SK-N-SH (cell line): Measurements from ENCODE around the gene COL17A1.

Source experiments
- EP300 ChIP-seq, 2 experiments: IDR thresholded peaks; 2 replicates each; pipeline versions ENCODE4 v1.4.0 to v1.6.1; 2012; ENCODE audit warnings: borderline replicate concordance in 1 of 2, low read depth in 1 of 2, low read length in 1 of 2
- GATA2 ChIP-seq: sonication (generic); formaldehyde crosslinking; IDR thresholded peaks from 2 replicates; pipeline ENCODE4 v1.5.0; 2020; ENCODE audit warnings: mild to moderate bottlenecking, missing genetic modification reagents
- POLR2AphosphoS5 ChIP-seq: IDR thresholded peaks from 2 replicates; pipeline ENCODE4 v1.6.1; 2012; ENCODE audit warnings: low read depth, low read length
- RXRA ChIP-seq: IDR thresholded peaks from 2 replicates; pipeline ENCODE4 v1.4.0; 2012; ENCODE audit warnings: low read depth, mild to moderate bottlenecking, borderline replicate concordance
- SIN3A ChIP-seq: IDR thresholded peaks from 2 replicates; pipeline ENCODE4 v1.6.1; 2012; ENCODE audit warnings: low read depth, mild to moderate bottlenecking, low read length, moderate library complexity, borderline replicate concordance
- YY1 ChIP-seq: IDR thresholded peaks from 2 replicates; pipeline ENCODE4 v1.4.0; 2012; ENCODE audit warnings: low read depth, mild to moderate bottlenecking
- TF ChIP-seq, protein P1 (sequence below): IDR thresholded peaks from 2 replicates; pipeline ENCODE4 v1.6.1; 2012; ENCODE audit warnings: mild to moderate bottlenecking, low read depth, low read length, moderate library complexity
- TF ChIP-seq, protein P2 (sequence below): fragments of 200-600 bp; sonication (generic); IDR thresholded peaks from 2 replicates; pipeline ENCODE4 v1.6.1; 2017; ENCODE audit warnings: antibody characterized with exemption, mild to moderate bottlenecking, moderate library complexity
- TF ChIP-seq, protein P3 (sequence below): IDR thresholded peaks from 2 replicates; pipeline ENCODE4 v1.4.0; 2012; ENCODE audit warnings: low read depth, borderline replicate concordance
- TF ChIP-seq, protein P4 (sequence below): IDR thresholded peaks from 2 replicates; pipeline ENCODE4 v1.4.0; 2012; ENCODE audit warnings: low read depth, borderline replicate concordance
- TF ChIP-seq, protein P5 (sequence below): IDR thresholded peaks from 2 replicates; pipeline ENCODE4 v1.4.0; 2012; ENCODE audit warnings: low read depth

DNA sequence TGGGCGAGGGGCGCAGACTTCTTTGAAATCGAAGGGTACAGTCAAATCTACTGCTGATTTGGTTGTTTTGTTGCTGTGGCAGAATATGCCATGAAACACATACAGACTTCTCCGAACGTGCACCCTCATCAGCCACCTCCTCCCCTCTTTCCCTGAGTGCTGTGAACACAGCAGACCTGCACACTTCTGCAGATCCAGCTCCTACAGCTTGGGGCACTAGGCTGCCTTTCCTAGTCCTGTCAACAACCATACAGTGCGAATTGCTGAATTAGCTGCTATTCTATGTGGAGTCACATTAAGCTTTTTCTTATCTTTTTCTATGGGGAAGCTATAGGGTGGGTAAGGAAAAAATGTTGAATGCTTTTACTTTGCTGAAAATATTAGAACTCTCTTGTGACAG is 57.5 kb downstream of the COL17A1 start:
- TF ChIP-seq GATA2 (CRISPR knock-in tag), result no peak
- TF ChIP-seq SIN3A, result no peak
- TF ChIP-seq, protein P1, sequence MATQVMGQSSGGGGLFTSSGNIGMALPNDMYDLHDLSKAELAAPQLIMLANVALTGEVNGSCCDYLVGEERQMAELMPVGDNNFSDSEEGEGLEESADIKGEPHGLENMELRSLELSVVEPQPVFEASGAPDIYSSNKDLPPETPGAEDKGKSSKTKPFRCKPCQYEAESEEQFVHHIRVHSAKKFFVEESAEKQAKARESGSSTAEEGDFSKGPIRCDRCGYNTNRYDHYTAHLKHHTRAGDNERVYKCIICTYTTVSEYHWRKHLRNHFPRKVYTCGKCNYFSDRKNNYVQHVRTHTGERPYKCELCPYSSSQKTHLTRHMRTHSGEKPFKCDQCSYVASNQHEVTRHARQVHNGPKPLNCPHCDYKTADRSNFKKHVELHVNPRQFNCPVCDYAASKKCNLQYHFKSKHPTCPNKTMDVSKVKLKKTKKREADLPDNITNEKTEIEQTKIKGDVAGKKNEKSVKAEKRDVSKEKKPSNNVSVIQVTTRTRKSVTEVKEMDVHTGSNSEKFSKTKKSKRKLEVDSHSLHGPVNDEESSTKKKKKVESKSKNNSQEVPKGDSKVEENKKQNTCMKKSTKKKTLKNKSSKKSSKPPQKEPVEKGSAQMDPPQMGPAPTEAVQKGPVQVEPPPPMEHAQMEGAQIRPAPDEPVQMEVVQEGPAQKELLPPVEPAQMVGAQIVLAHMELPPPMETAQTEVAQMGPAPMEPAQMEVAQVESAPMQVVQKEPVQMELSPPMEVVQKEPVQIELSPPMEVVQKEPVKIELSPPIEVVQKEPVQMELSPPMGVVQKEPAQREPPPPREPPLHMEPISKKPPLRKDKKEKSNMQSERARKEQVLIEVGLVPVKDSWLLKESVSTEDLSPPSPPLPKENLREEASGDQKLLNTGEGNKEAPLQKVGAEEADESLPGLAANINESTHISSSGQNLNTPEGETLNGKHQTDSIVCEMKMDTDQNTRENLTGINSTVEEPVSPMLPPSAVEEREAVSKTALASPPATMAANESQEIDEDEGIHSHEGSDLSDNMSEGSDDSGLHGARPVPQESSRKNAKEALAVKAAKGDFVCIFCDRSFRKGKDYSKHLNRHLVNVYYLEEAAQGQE, result no peak
- no peak for TF ChIP-seq POLR2AphosphoS5
- TF ChIP-seq EP300 (IDR thresholded peaks at IDR 0.05; ENCODE audit: borderline replicate concordance in 1 of 2, low read depth in 1 of 2, low read length in 1 of 2), result no peak
- TF ChIP-seq, protein P2, sequence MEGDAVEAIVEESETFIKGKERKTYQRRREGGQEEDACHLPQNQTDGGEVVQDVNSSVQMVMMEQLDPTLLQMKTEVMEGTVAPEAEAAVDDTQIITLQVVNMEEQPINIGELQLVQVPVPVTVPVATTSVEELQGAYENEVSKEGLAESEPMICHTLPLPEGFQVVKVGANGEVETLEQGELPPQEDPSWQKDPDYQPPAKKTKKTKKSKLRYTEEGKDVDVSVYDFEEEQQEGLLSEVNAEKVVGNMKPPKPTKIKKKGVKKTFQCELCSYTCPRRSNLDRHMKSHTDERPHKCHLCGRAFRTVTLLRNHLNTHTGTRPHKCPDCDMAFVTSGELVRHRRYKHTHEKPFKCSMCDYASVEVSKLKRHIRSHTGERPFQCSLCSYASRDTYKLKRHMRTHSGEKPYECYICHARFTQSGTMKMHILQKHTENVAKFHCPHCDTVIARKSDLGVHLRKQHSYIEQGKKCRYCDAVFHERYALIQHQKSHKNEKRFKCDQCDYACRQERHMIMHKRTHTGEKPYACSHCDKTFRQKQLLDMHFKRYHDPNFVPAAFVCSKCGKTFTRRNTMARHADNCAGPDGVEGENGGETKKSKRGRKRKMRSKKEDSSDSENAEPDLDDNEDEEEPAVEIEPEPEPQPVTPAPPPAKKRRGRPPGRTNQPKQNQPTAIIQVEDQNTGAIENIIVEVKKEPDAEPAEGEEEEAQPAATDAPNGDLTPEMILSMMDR, result peak; percentile 33
- TF ChIP-seq, protein P3, sequence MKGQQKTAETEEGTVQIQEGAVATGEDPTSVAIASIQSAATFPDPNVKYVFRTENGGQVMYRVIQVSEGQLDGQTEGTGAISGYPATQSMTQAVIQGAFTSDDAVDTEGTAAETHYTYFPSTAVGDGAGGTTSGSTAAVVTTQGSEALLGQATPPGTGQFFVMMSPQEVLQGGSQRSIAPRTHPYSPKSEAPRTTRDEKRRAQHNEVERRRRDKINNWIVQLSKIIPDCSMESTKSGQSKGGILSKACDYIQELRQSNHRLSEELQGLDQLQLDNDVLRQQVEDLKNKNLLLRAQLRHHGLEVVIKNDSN, result no peak
- no peak for TF ChIP-seq RXRA
- no peak for TF ChIP-seq YY1
- TF ChIP-seq, protein P4, sequence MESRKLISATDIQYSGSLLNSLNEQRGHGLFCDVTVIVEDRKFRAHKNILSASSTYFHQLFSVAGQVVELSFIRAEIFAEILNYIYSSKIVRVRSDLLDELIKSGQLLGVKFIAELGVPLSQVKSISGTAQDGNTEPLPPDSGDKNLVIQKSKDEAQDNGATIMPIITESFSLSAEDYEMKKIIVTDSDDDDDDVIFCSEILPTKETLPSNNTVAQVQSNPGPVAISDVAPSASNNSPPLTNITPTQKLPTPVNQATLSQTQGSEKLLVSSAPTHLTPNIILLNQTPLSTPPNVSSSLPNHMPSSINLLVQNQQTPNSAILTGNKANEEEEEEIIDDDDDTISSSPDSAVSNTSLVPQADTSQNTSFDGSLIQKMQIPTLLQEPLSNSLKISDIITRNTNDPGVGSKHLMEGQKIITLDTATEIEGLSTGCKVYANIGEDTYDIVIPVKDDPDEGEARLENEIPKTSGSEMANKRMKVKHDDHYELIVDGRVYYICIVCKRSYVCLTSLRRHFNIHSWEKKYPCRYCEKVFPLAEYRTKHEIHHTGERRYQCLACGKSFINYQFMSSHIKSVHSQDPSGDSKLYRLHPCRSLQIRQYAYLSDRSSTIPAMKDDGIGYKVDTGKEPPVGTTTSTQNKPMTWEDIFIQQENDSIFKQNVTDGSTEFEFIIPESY, result no peak
- TF ChIP-seq, protein P5, sequence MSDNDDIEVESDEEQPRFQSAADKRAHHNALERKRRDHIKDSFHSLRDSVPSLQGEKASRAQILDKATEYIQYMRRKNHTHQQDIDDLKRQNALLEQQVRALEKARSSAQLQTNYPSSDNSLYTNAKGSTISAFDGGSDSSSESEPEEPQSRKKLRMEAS, result no peak
